ENCODE data around the gene RAB11FIP2. TPM values are rescaled to one million over a fixed set of nuclear protein-coding genes. Genes with fewer than 3 reads are reported as not detected.

The RAB11FIP2 gene
- total RNA-seq, 3 donors from 2014 or later, result 26.5 to 36.4 (median 26.7) TPM

- Histone ChIP-seq H3K27me3 (no peaks in the 10 kb centered on the region), H3K4me1 (no peaks in the 10 kb centered on the region), H3K27ac (no peak overlapping the region), H3K4me3 (no peak overlapping the region), H3K36me3 (no peaks in the 10 kb centered on the region), H3K9me3 (no peaks in the 10 kb centered on the region)
- intact Hi-C loops (cut with DNase I; ENCODE audit: low total_unique reads), result no loop called here
- TF ChIP-seq, protein P1, sequence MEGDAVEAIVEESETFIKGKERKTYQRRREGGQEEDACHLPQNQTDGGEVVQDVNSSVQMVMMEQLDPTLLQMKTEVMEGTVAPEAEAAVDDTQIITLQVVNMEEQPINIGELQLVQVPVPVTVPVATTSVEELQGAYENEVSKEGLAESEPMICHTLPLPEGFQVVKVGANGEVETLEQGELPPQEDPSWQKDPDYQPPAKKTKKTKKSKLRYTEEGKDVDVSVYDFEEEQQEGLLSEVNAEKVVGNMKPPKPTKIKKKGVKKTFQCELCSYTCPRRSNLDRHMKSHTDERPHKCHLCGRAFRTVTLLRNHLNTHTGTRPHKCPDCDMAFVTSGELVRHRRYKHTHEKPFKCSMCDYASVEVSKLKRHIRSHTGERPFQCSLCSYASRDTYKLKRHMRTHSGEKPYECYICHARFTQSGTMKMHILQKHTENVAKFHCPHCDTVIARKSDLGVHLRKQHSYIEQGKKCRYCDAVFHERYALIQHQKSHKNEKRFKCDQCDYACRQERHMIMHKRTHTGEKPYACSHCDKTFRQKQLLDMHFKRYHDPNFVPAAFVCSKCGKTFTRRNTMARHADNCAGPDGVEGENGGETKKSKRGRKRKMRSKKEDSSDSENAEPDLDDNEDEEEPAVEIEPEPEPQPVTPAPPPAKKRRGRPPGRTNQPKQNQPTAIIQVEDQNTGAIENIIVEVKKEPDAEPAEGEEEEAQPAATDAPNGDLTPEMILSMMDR (IDR thresholded peaks at IDR 0.05), result no peak
- TF ChIP-seq POLR2A (IDR thresholded peaks at IDR 0.05) (no peak), POLR2AphosphoS5 (IDR thresholded peaks at IDR 0.05) (no peak)
- no peak for DNase-seq (ENCODE audit: low spot score in 2 of 2)
These were observed 6.1 kb upstream of the RAB11FIP2 start for GRCh38 chr10:118052816-118053215.

DNA sequence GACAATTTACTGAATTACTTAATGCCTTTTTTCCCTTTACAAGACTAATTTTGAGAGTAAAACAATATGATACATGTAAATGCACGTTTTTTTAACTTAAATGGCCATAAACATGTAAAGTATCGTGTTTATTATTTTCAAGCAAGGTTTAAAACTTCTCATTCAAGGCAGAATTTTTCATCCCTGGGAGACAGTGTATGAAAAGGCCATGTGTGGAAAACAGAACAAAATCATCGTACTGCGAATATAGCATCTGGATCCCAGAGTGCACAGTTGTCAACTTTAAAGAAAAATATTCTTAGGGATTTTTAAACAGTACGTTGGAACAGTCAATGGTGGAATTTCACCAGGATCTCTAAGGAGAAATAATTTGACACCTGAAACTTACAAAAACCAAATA lies 1.1 kb upstream of the RAB11FIP2 start:
- Histone ChIP-seq H3K4me3 (no peak overlapping the region), H3K4me1 (no peaks in the 10 kb centered on the region), H3K27me3 (no peaks in the 10 kb centered on the region), H3K27ac (no peak overlapping the region), H3K9me3 (no peaks in the 10 kb centered on the region), H3K36me3 (no peaks in the 10 kb centered on the region)
- intact Hi-C loops (cut with DNase I; ENCODE audit: low total_unique reads), result loop anchor here (5.0 kb wide), 1 partner anchor 1421 kb away; no protein-coding TSS in a partner anchor
- TF ChIP-seq POLR2A (IDR thresholded peaks at IDR 0.05), result no peak
- TF ChIP-seq, protein P1 (IDR thresholded peaks at IDR 0.05), result no peak
- TF ChIP-seq POLR2AphosphoS5 (IDR thresholded peaks at IDR 0.05), result no peak
- DNase-seq (ENCODE audit: low spot score in 2 of 2), result no peak

- no peaks in the 10 kb centered on the region for H3K4me1 ChIP-seq
- DNase-seq (ENCODE audit: low spot score in 2 of 2), result no peak
- H3K36me3 ChIP-seq, result no peaks in the 10 kb centered on the region
- intact Hi-C loops (cut with DNase I; ENCODE audit: low total_unique reads), result loop anchor here (5.0 kb wide), 1 partner anchor 1420 kb away; no protein-coding TSS in a partner anchor
- TF ChIP-seq, protein P1 (IDR thresholded peaks at IDR 0.05), result no peak
- TF ChIP-seq POLR2AphosphoS5 (IDR thresholded peaks at IDR 0.05) (no peak), POLR2A (IDR thresholded peaks at IDR 0.05) (no peak)
- H3K27ac ChIP-seq, result peak overlapping the region; percentile 89 to 94
- H3K9me3 ChIP-seq, result no peaks in the 10 kb centered on the region
- peak overlapping the region; percentile 90 to 92 (median 92) for H3K4me3 ChIP-seq
- H3K27me3 ChIP-seq, result no peaks in the 10 kb centered on the region
These were observed 497 bp upstream of the RAB11FIP2 start for GRCh38 chr10:118047157-118047719.

GRCh38 chr10:118045837-118046394 lies 825 bp downstream of the RAB11FIP2 start:
- Histone ChIP-seq H3K27me3 (no peaks in the 10 kb centered on the region), H3K4me1 (no peaks in the 10 kb centered on the region), H3K27ac (peak overlapping the region; percentile 89 to 94), H3K9me3 (no peaks in the 10 kb centered on the region), H3K36me3 (no peaks in the 10 kb centered on the region), H3K4me3 (peak overlapping the region; percentile 90 to 92 (median 92))
- TF ChIP-seq POLR2AphosphoS5 (IDR thresholded peaks at IDR 0.05) (no peak), POLR2A (IDR thresholded peaks at IDR 0.05) (no peak)
- TF ChIP-seq, protein P1 (IDR thresholded peaks at IDR 0.05), result no peak
- intact Hi-C loops (cut with DNase I; ENCODE audit: low total_unique reads), result loop anchor here (5.0 kb wide), 1 partner anchor 1419 kb away; no protein-coding TSS in a partner anchor
- DNase-seq (ENCODE audit: low spot score in 2 of 2), result peak; percentile 31 to 51

GRCh38 chr10:118045158-118045836 lies 1.4 kb downstream of the RAB11FIP2 start:
- TF ChIP-seq POLR2A (IDR thresholded peaks at IDR 0.05), result no peak
- no peak for TF ChIP-seq POLR2AphosphoS5 (IDR thresholded peaks at IDR 0.05)
- TF ChIP-seq, protein P1 (IDR thresholded peaks at IDR 0.05), result no peak
- H3K4me1 ChIP-seq, result no peaks in the 10 kb centered on the region
- H3K27me3 ChIP-seq, result no peaks in the 10 kb centered on the region

More at GRCh38 chr10:118045158-118045836, 1.4 kb downstream of the RAB11FIP2 start:
- Histone ChIP-seq H3K9me3 (no peaks in the 10 kb centered on the region), H3K27ac (peak overlapping the region in 1 of 2 donors; percentile 94), H3K4me3 (peak overlapping the region; percentile 90 to 92 (median 92)), H3K36me3 (no peaks in the 10 kb centered on the region)
- intact Hi-C loops (cut with DNase I; ENCODE audit: low total_unique reads), result loop anchor here (5.0 kb wide), 1 partner anchor 1418 kb away; no protein-coding TSS in a partner anchor
- DNase-seq (ENCODE audit: low spot score in 2 of 2), result no peak

All from breast epithelium (tissue), 4 donors.